Hematopoietic multipotent progenitor cell treated with erythropoietin and hydrocortisone succinate and interleukin-3 and kit ligand, for 15 days (in vitro differentiated cells): Measurements from ENCODE around the gene HUS1B.
"Not testable (repeated sequence)": the region's sequence is repeated elsewhere in the genome, so short reads cannot be mapped to it uniquely, and the experiment has no call there.

Experiments used
- DNase-seq: peaks from one replicate; pipeline ENCODE4 v3.0.0-alpha.2; 2015; ENCODE audit warnings: low spot score

The HUS1B gene

GRCh38 chr6:678520-678919 is 21.6 kb upstream of the HUS1B start:
- DNase-seq: no peak

- DNase-seq: no peak
Measured at GRCh38 chr6:677919-678318, 21.0 kb upstream of the HUS1B start.

GRCh38 chr6:674956-675355 is 18.1 kb upstream of the HUS1B start:
- DNase-seq: no peak

- no peak for DNase-seq
Measured at GRCh38 chr6:674406-674805, 17.5 kb upstream of the HUS1B start.

GRCh38 chr6:667253-667927 is 10.5 kb upstream of the HUS1B start:
- no peak for DNase-seq

GRCh38 chr6:665403-666267 is 8.7 kb upstream of the HUS1B start:
- DNase-seq: no peak

GRCh38 chr6:663788-664187 is 6.9 kb upstream of the HUS1B start:
- DNase-seq: not testable (repeated sequence)

GRCh38 chr6:659716-660581 is 3.0 kb upstream of the HUS1B start:
- DNase-seq: no peak

GRCh38 chr6:658244-658643 is 1.3 kb upstream of the HUS1B start:
- DNase-seq: no peak

GRCh38 chr6:657743-658142 is 843 bp upstream of the HUS1B start:
- no peak for DNase-seq

GRCh38 chr6:654136-654535 is 2.8 kb downstream of the HUS1B start:
- no peak for DNase-seq

GRCh38 chr6:652865-653264 is 4.0 kb downstream of the HUS1B start:
- no peak for DNase-seq

- no peak for DNase-seq
Measured at GRCh38 chr6:650098-650497, 6.8 kb downstream of the HUS1B start.

GRCh38 chr6:642805-643204 is 14.1 kb downstream of the HUS1B start:
- DNase-seq: no peak

GRCh38 chr6:641225-641985 is 15.5 kb downstream of the HUS1B start:
- DNase-seq: no peak

- no peak for DNase-seq
Measured at GRCh38 chr6:636488-636887, 20.4 kb downstream of the HUS1B start.

GRCh38 chr6:635233-635632 is 21.7 kb downstream of the HUS1B start:
- no peak for DNase-seq

GRCh38 chr6:633611-634010 is 23.3 kb downstream of the HUS1B start:
- DNase-seq: no peak

GRCh38 chr6:628766-629165 is 28.1 kb downstream of the HUS1B start:
- no peak for DNase-seq

- DNase-seq: no peak
Measured at GRCh38 chr6:626236-626635, 30.7 kb downstream of the HUS1B start.

GRCh38 chr6:624979-625378 is 31.9 kb downstream of the HUS1B start:
- DNase-seq: no peak

- no peak for DNase-seq
Measured at GRCh38 chr6:622462-622861, 34.4 kb downstream of the HUS1B start.
